Naive thymus-derived CD4-positive, alpha-beta T cell (primary cell): ENCODE data around the gene ASZ1. TPM values are rescaled to one million over a fixed set of nuclear protein-coding genes. Genes with fewer than 3 reads are reported as not detected.
"Not testable (repeated sequence)": the region's sequence is repeated elsewhere in the genome, so short reads cannot be mapped to it uniquely, and the experiment has no call there.

ENCODE experiments used
- ATAC-seq: fragments of 150-1000 bp; cut with Tn5 transposase; 2 replicates; pipeline ENCODE4 v1.10.0; 2021; ENCODE audit warnings: mild to moderate bottlenecking, moderate library complexity
- CTCF ChIA-PET: fragments of 350-600 bp; sonication (Branson Sonifier 250); formaldehyde crosslinking; loops from one replicate; lab custom pipeline; 2021; ENCODE audit warnings: antibody characterized with exemption; lab: Charles Lee
- POLR2A ChIA-PET: fragments of 350-600 bp; sonication (Branson Sonifier 250); formaldehyde crosslinking; loops from one replicate; lab custom pipeline; 2021; ENCODE audit warnings: antibody characterized with exemption, inconsistent platforms; lab: Charles Lee
- DNase-seq, 9 donors: peaks; one replicate each; pipeline versions ENCODE4 v3.0.0 to v3.0.0-alpha.2; 2020 to 2022; ENCODE audit warnings: mixed read lengths in 1 of 9
- H3K27ac ChIP-seq: one replicate; pipeline ENCODE4 v1.7.0; 2013; ENCODE audit warnings: mild to moderate bottlenecking, low read depth, low read length, moderate library complexity
- H3K27me3 ChIP-seq, 2 donors: one replicate each; pipeline ENCODE4 v1.7.0; 2013; ENCODE audit warnings: low read length in 2 of 2, mild to moderate bottlenecking in 2 of 2, moderate library complexity in 2 of 2; ENCODE audit not compliant: control insufficient read depth in 2 of 2, insufficient read depth in 2 of 2
- H3K36me3 ChIP-seq, 3 experiments: 1 replicate in 2 of 3; 2 replicates in 1 of 3; pipeline ENCODE4 v1.7.0; 2013; ENCODE audit warnings: low read length in 3 of 3, mild to moderate bottlenecking in 3 of 3, moderate library complexity in 1 of 3; ENCODE audit not compliant: insufficient read depth in 3 of 3, control insufficient read depth in 2 of 3
- H3K4me1 ChIP-seq, 2 donors: one replicate each; pipeline ENCODE4 v1.7.0; 2013; ENCODE audit warnings: low read length in 2 of 2, mild to moderate bottlenecking in 2 of 2, moderate library complexity in 1 of 2; ENCODE audit not compliant: control insufficient read depth in 2 of 2, insufficient read depth in 2 of 2
- H3K4me3 ChIP-seq: 2 replicates; pipeline ENCODE4 v1.7.0; 2013; ENCODE audit warnings: mild to moderate bottlenecking, low read length
- H3K9me3 ChIP-seq, 3 experiments: 1 replicate in 2 of 3; 2 replicates in 1 of 3; pipeline ENCODE4 v1.7.0; 2013; ENCODE audit warnings: low read length in 3 of 3; ENCODE audit not compliant: control insufficient read depth in 2 of 3
- H3K27ac Mint-ChIP-seq, 9 donors: one replicate each; pipeline ENCODE4 v1.8.0; 2020 to 2022; ENCODE audit warnings: mixed read lengths in 9 of 9, mild to moderate bottlenecking in 8 of 9, moderate library complexity in 5 of 9, inconsistent platforms in 2 of 9
- H3K27me3 Mint-ChIP-seq, 5 donors: one replicate each; pipeline ENCODE4 v1.8.0; 2021 to 2022; ENCODE audit warnings: mixed read lengths in 5 of 5, mild to moderate bottlenecking in 1 of 5
- H3K36me3 Mint-ChIP-seq, 5 donors: one replicate each; pipeline ENCODE4 v1.8.0; 2020 to 2022; ENCODE audit warnings: mixed read lengths in 5 of 5, mild to moderate bottlenecking in 3 of 5, inconsistent platforms in 1 of 5
- H3K4me1 Mint-ChIP-seq, 7 donors: one replicate each; pipeline ENCODE4 v1.8.0; 2020 to 2022; ENCODE audit warnings: mixed read lengths in 7 of 7, mild to moderate bottlenecking in 3 of 7, inconsistent platforms in 1 of 7
- H3K4me3 Mint-ChIP-seq, 10 donors: one replicate each; pipeline ENCODE4 v1.8.0; 2020 to 2022; ENCODE audit warnings: mild to moderate bottlenecking in 10 of 10, mixed read lengths in 10 of 10, moderate library complexity in 6 of 10, inconsistent platforms in 2 of 10
- H3K9me3 Mint-ChIP-seq, 11 donors: one replicate each; pipeline ENCODE4 v1.8.0; 2020 to 2022; ENCODE audit warnings: mixed read lengths in 11 of 11, mild to moderate bottlenecking in 4 of 11, inconsistent platforms in 1 of 11, moderate library complexity in 1 of 11
- intact Hi-C, 2 donors: fragments of 100-400 bp; cut with micrococcal nuclease; formaldehyde crosslinking; loops; one replicate each; pipeline ENCODE4 v1.15.1; 2023
- polyA plus RNA-seq, 2 donors: library from polyadenylated mRNA; unstranded; fragments of 300-500 nt; fragmentation: Illumina TruSeq; gene quantifications; one replicate each; pipeline ENCODE4 v1.2.3, GENCODE V29; 2021
- total RNA-seq, 6 experiments: library from RNA in 5 of 6; stranded (reverse) in 5 of 6; gene quantifications; 1 replicate in 5 of 6; 2 replicates in 1 of 6; pipeline ENCODE4 v1.2.3 and lab custom pipeline; 2021 to 2026

ASZ1 gene, protein sequence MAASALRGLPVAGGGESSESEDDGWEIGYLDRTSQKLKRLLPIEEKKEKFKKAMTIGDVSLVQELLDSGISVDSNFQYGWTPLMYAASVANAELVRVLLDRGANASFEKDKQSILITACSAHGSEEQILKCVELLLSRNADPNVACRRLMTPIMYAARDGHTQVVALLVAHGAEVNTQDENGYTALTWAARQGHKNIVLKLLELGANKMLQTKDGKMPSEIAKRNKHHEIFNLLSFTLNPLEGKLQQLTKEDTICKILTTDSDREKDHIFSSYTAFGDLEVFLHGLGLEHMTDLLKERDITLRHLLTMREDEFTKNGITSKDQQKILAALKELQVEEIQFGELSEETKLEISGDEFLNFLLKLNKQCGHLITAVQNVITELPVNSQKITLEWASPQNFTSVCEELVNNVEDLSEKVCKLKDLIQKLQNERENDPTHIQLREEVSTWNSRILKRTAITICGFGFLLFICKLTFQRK
- not detected for total RNA-seq
- polyA plus RNA-seq = not detected
- total RNA-seq (lab: John Stamatoyannopoulos, UW) = not detected

- H3K27ac Mint-ChIP-seq = no peak within 1 kb of the TSS
- ChIA-PET POLR2A (no interaction called here), CTCF (no interaction called here)
- Histone ChIP-seq H3K27me3 (no peaks in the 10 kb centered on the region), H3K9me3 (peaks cover 0 to 5% (median 0%) of the 10 kb centered on the region in 3 experiments), H3K27ac (no peak within 1 kb of the TSS), H3K36me3 (no peaks in the 10 kb centered on the region), H3K4me1 (no peaks in the 10 kb centered on the region), H3K4me3 (no peak within 1 kb of the TSS)
- H3K4me1 Mint-ChIP-seq = no peaks in the 10 kb centered on the region
- H3K27me3 Mint-ChIP-seq = no peaks in the 10 kb centered on the region
- intact Hi-C loops = no loop called here
- ATAC-seq (no peak), DNase-seq (no peak)
- H3K9me3 Mint-ChIP-seq = peaks cover 0 to 9% (median 0%) of the 10 kb centered on the region in 11 donors
- no peak within 1 kb of the TSS for H3K4me3 Mint-ChIP-seq
- no peaks in the 10 kb centered on the region for H3K36me3 Mint-ChIP-seq
These were observed at the start of gene ASZ1 for GRCh38 chr7:117427258-117427701. TSS of gene ASZ1 (minus strand) at chr7:117427493. CDS start at chr7:117427460, 33 bp downstream.

GRCh38 chr7:117476557-117477215 is 49.4 kb upstream of the ASZ1 start:
- H3K27me3 ChIP-seq = peaks cover 0 to 7% of the 10 kb centered on the region in 2 donors
- CTCF ChIA-PET = no interaction called here
- POLR2A ChIA-PET = no interaction called here
- H3K4me1 Mint-ChIP-seq = peaks cover 0 to 4% (median 0%) of the 10 kb centered on the region in 7 donors
- peaks cover 30 to 42% (median 38%) of the 10 kb centered on the region in 5 donors for H3K27me3 Mint-ChIP-seq
- intact Hi-C loops = no loop called here
- H3K9me3 Mint-ChIP-seq = peaks cover 0 to 7% (median 0%) of the 10 kb centered on the region in 11 donors
- H3K9me3 ChIP-seq = no peaks in the 10 kb centered on the region
- H3K4me1 ChIP-seq = no peaks in the 10 kb centered on the region
- H3K4me3 Mint-ChIP-seq = no peak overlapping the region
- no peak overlapping the region for H3K27ac ChIP-seq
- H3K36me3 Mint-ChIP-seq = no peaks in the 10 kb centered on the region
- no peak for DNase-seq
- no peak for ATAC-seq
- no peaks in the 10 kb centered on the region for H3K36me3 ChIP-seq
- H3K27ac Mint-ChIP-seq = no peak overlapping the region
- H3K4me3 ChIP-seq = no peak overlapping the region

DNA sequence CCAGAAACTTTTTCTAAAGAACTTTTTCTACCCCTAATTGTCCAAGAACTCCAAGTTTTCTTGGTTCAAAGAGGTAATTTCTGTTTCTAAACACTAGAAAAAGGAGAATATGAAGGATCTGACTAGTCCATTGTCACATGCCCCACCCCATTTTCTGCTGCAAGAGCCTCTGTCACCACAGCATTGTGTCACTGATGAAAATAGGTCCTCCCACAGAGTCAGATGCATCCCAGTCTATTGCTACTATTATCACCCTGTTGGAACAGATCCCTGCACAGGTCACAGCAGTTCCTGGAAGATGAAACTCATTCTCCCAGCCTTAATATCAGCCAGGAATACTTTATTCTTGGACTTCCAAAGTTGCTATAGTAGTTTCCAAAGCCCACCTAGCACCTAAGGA is 45.0 kb upstream of the ASZ1 start:
- Histone ChIP-seq H3K4me1 (no peaks in the 10 kb centered on the region), H3K4me3 (no peak overlapping the region), H3K36me3 (no peaks in the 10 kb centered on the region), H3K27me3 (no peaks in the 10 kb centered on the region), H3K9me3 (no peaks in the 10 kb centered on the region), H3K27ac (no peak overlapping the region)
- Mint-ChIP-seq H3K27me3 (peaks cover 0 to 7% (median 4%) of the 10 kb centered on the region in 5 donors), H3K9me3 (no peaks in the 10 kb centered on the region), H3K36me3 (no peaks in the 10 kb centered on the region), H3K4me1 (no peaks in the 10 kb centered on the region), H3K27ac (no peak overlapping the region), H3K4me3 (no peak overlapping the region)
- ChIA-PET POLR2A (no interaction called here), CTCF (no interaction called here)
- ATAC-seq (no peak), DNase-seq (no peak)
- intact Hi-C loops = no loop called here

DNA sequence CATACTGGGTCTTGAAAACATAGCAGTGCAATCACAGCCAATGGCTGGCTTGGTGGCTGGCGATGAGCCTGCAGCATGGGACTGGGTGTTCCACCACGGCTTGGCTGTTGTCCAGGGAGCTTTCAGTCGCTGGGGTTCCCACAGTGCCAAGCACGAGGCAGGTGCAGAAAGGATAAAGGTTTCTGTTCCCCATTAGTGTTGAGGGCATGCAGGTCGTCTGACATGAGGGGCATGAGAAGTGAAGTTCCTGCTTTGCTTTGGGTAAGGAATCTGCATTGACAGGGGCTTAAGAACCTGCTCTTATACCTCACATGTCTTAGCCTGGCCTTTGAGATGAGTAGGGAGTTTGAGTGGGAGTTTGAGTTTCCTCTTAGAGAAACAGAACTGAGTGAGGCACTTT is 43.5 kb upstream of the ASZ1 start:
- no peak overlapping the region for H3K4me3 Mint-ChIP-seq
- no peaks in the 10 kb centered on the region for H3K27me3 ChIP-seq
- H3K4me3 ChIP-seq = no peak overlapping the region
- POLR2A ChIA-PET = no interaction called here
- DNase-seq (no peak), ATAC-seq (no peak)
- no peaks in the 10 kb centered on the region for H3K36me3 Mint-ChIP-seq
- CTCF ChIA-PET = no interaction called here
- no peaks in the 10 kb centered on the region for H3K4me1 ChIP-seq
- intact Hi-C loops = no loop called here
- H3K27ac Mint-ChIP-seq = no peak overlapping the region
- H3K36me3 ChIP-seq = no peaks in the 10 kb centered on the region
- H3K4me1 Mint-ChIP-seq = no peaks in the 10 kb centered on the region
- no peaks in the 10 kb centered on the region for H3K9me3 ChIP-seq
- H3K27ac ChIP-seq = no peak overlapping the region
- H3K9me3 Mint-ChIP-seq = no peaks in the 10 kb centered on the region
- H3K27me3 Mint-ChIP-seq = peaks cover 0 to 6% (median 0%) of the 10 kb centered on the region in 5 donors

- H3K4me3 ChIP-seq = no peak overlapping the region
- intact Hi-C loops = no loop called here
- Mint-ChIP-seq H3K4me3 (no peak overlapping the region), H3K4me1 (no peaks in the 10 kb centered on the region), H3K36me3 (no peaks in the 10 kb centered on the region), H3K27me3 (no peaks in the 10 kb centered on the region), H3K9me3 (no peaks in the 10 kb centered on the region), H3K27ac (no peak overlapping the region)
- no peak overlapping the region for H3K27ac ChIP-seq
- H3K9me3 ChIP-seq = no peaks in the 10 kb centered on the region
- DNase-seq (no peak), ATAC-seq (no peak)
- no peaks in the 10 kb centered on the region for H3K4me1 ChIP-seq
- H3K27me3 ChIP-seq = no peaks in the 10 kb centered on the region
- CTCF ChIA-PET = no interaction called here
- POLR2A ChIA-PET = no interaction called here
- H3K36me3 ChIP-seq = no peaks in the 10 kb centered on the region
These were observed 40.9 kb upstream of the ASZ1 start for GRCh38 chr7:117468174-117468573.

DNA sequence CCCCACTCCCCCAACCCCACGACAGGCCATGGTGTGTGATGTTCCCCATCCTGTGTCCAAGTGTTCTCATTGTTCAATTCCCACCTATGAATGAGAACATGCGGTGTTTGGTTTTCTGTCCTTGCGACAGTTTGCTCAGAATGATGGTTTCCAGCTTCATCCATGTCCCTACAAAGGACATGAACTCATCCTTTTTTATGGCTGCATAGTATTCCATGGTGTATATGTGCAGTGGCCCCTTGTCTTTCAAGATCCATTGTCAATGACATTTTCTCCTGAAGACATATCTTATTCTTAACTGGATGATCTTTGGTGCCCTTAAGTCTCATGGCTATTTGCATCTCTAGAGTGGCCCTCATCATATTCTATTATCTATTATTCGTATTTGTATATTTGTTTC is 33.5 kb upstream of the ASZ1 start:
- H3K27ac Mint-ChIP-seq, H3K27me3 ChIP-seq, H3K36me3 ChIP-seq, H3K4me1 Mint-ChIP-seq, H3K9me3 Mint-ChIP-seq, H3K9me3 ChIP-seq, H3K4me1 ChIP-seq, H3K27me3 Mint-ChIP-seq, H3K36me3 Mint-ChIP-seq, CTCF ChIA-PET, H3K4me3 Mint-ChIP-seq, H3K27ac ChIP-seq, intact Hi-C loops, ATAC-seq, POLR2A ChIA-PET, H3K4me3 ChIP-seq, DNase-seq: not testable (repeated sequence)
